GM04504 (cell line): ENCODE results near the gene ROCK2.

Source experiments
- DNase-seq: peaks from one replicate; pipeline ENCODE4 v3.0.0-alpha.2; 2012; ENCODE audit warnings: low read depth

ROCK2 gene

GRCh38 chr2:11152591-11152990, 191.8 kb downstream of the ROCK2 start:
- DNase-seq: no peak

GRCh38 chr2:11147263-11147662, 197.2 kb downstream of the ROCK2 start:
- no peak for DNase-seq

GRCh38 chr2:11146076-11146475, 198.4 kb downstream of the ROCK2 start:
- no peak for DNase-seq

GRCh38 chr2:11145350-11145749, 199.1 kb downstream of the ROCK2 start:
- DNase-seq: no peak

GRCh38 chr2:11144738-11145079, 199.7 kb downstream of the ROCK2 start:
- DNase-seq: no peak

- DNase-seq: no peak
Observed at GRCh38 chr2:11144077-11144737, 200.2 kb downstream of the ROCK2 start.

- DNase-seq: no peak
Observed at GRCh38 chr2:11142987-11143386, 201.4 kb downstream of the ROCK2 start.

GRCh38 chr2:11142330-11142729, 202.1 kb downstream of the ROCK2 start:
- no peak for DNase-seq

GRCh38 chr2:11141319-11141718, 203.1 kb downstream of the ROCK2 start:
- DNase-seq: no peak

GRCh38 chr2:11140492-11140891, 203.9 kb downstream of the ROCK2 start:
- DNase-seq: no peak

- DNase-seq: no peak
Observed at GRCh38 chr2:11134349-11134748, 210.1 kb downstream of the ROCK2 start.

GRCh38 chr2:11133936-11134320, 210.5 kb downstream of the ROCK2 start:
- no peak for DNase-seq

GRCh38 chr2:11133238-11133935, 211.0 kb downstream of the ROCK2 start:
- DNase-seq: no peak

GRCh38 chr2:11132036-11132671, 212.3 kb downstream of the ROCK2 start:
- DNase-seq: no peak

- DNase-seq: no peak
Observed at GRCh38 chr2:11131166-11131920, 213.1 kb downstream of the ROCK2 start.
